ENCODE data around the gene RPS2.
"Not testable (repeated sequence)": the region's sequence is repeated elsewhere in the genome, so short reads cannot be mapped to it uniquely, and the experiment has no call there.

The RPS2 gene

DNA sequence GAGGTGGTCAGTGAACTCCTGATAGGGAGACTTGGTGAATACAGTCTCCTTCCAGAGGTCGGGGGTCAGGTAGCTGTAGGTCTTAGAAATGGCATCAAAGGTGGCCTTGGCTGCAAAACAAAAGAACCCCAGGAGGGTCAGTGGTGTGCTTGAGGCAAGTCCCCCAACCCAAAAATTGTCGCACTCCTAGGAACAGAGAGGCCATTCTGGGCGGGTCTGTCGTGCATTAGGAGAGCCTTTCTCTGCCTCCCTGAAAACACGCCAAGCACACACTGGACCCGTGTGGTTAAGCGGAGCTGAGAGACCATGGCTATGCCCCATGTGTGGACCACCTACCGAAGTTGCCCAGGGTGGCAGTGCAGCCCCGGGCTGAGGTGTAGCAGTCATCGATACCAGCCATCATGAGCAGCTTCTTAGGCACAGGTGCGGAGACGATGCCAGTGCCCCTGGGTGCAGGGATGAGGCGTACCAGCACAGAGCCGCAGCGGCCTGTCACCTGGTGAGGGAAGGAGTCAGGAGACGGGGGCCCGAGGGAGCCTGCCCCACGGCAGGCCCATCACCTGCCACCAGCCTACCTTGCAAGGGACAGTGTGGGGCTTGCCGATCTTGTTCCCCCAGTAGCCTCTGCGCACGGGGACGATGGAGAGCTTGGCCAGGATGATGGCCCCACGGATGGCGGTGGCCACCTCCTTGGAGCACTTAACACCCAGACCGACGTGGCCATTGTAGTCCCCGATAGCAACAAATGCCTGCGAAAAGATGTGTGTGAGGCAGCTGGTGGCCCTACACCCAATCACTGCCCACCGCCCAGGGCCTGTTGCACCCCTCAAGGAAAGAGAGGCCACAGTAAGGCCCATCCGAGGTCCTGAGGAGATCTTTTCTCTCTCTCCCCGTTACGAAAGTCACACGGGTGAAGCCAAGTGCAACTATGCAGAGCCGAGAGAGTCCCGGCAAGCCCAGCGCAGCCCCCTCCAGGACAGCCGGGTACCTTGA, 2.2 kb downstream of the RPS2 start:
- DNase-seq: not testable (repeated sequence)

DNA sequence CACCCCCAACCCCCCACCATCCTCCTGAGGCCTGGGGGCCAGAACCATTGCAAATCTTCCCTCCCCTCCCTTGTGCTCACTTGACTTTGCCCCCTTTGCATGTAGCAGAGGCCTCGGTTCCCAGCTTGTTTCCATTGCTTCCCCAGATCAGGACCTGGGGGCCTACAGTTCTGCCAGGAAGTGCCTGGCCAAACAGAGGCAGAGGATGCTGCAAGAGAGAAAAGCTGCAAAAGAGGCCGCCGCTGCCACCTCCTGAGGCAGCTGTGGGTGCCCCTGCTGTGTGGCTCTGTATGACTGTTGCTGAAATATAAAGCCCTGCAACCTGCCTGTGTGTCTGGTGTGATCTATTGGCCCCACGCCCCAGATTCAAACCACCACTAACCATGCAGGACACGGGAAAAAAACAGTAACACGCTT, 3.0 kb downstream of the RPS2 start:
- no peak for DNase-seq

DNA sequence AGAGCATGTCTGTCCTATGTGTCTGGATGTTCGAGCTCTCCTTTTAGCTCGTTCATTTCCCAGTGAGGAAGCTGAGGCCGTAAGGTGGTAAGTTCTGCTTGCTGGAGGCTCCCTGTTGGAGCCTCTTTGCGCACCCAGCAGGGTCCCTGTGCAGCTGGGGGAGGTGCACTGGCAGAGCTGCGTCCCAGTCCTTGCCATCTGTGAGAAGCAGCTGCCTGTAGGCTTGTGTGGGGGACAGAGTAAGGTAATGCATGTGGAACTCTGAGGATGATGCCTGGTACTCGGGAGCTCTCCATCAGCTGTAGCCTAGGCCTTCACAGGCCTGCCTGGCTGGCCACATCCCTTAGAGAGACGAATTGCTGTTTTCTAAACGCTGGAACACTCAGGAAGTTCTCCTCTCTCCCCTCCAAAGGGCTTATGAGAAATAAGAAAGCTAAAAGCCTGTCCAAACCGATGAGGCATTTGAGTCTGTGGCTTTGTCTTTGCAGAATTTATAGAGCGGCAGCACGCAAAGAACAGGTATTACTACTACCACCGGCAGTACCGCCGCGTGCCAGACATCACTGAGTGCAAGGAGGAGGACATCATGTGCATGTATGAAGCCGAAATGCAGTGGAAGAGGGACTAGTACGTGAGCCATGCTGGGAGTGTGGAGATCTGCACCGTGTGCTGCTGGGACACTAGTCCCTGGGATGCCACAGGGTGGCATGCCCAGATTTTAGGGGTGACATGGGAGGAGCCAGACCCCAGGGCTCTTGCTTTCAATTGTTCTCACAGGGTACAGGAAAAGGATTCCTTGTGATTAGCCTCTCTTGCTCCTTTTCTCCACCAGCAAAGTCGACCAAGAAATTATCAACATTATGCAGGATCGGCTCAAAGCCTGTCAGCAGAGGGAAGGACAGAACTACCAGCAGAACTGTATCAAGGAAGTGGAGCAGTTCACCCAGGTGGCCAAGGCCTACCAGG, 3.7 kb downstream of the RPS2 start:
- peak in 1 of 4 experiments; percentile 35 for DNase-seq

DNA sequence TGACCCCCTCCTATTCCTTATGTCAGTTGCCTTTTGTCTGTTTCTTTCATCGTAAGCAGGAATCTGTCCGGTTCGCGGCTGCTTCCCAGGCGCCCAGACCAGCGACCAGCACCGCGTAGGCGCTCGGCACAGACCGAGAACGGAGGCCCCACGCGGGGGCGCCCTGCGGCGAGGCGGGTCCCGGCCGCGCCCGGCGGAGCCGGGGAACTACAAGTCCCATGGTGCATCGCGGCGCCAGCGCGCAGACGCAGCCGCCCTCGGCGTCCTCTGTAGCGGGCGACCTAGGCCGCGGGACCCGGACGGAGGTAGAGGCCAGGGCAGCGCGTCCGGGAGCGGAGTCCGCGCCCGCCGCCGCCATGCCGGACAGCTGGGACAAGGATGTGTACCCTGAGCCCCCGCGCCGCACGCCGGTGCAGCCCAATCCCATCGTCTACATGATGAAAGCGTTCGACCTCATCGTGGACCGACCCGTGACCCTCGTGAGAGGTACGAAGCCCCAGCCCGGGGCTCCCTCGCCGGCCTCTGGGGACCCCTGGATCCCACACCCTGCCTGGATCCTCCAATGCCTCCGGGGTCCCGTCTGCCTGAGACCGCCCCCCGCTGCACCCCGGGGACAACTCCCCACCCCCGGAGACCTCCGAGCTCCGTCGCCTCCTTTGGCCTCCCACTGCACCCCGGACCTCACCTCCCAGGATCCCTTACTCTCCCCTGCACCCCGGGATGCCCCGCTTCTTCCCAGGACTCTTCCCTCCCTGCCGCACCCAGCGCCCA, 5.2 kb downstream of the RPS2 start, which contains the start of gene NDUFB10:
Gene NDUFB10, plus strand, starts transcription at position 270 of the 771 bp plus-strand sequence. Its CDS starts 87 bp downstream, at position 357.
- DNase-seq: peak; percentile 75 to 92 (median 86)

DNA sequence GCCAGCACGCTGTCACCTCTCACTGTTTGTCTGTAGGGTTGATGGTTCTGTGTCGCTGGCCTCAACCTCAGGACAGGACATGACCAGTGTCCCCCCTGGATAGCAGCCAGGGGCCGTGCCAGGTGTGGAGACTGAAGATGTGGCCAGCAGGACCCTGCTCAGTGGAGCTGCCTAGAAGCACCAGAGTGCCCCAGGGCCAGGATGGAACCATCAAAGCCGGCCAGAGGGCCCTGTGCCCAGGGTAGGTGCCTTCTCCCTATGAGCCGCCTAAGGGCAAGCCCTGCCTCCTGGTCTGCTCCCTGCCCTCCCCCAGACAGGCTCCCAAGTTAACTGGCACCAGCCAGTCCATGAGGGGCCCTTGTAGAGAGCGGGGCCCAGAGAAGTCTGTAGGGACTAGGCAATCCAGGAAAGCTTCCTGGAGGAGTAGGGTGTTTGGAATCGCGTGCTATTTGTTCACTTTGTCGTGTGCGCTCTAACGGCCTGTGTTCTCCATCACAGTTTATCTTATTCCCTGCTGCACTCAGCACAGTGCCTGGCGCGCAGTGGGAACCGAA, 5.8 kb downstream of the RPS2 start:
- DNase-seq: no peak

DNA sequence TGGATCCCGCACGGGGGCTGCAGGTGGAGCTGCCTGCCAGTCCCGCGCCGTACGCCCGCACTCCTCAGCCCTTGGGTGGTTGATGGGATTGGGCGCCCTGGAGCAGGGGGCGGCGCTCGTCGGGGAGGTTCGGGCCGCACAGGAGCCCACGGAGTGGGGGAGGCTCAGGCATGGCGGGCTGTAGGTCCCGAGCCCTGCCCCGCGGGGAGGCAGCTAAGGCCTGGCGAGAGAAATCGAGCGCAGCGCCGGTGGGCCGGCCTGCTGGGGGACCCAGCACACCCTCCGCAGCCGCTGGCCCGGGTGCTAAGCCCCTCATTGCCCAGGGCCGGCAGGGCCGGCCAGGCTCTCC, 6.5 kb downstream of the RPS2 start:
- DNase-seq: not testable (repeated sequence)

DNA sequence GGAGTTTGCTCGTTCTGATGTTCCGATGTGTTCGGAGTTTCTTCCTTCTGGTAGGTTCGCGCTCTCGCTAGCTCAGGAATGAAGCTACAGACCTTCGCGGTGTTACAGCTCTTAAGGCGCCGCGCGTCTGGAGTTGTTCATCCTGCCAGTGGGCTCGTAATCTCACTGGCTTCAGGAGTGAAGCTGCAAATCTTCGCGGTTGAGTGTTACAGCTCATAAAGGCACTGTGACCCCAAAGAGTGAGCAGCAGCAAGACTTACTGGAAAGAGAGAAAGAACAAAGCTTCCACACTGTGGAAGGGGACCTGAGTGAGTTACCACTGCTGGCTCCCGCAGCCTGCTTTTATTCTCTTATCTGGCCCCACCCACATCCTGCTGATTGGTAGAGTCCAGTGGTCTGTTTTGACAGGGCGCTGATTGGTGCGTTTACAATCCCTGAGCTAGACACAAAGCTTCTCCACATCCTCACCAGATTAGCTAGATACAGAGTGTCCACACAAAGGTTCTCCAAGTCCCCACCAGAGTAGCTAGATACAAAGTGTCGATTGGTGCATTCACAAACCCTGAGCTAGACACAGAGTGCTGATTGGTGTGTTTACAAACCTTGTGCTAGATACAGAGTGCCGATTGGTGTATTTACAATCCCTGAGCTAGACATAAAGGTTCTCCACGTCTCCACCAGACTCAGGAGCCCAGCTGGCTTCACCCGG, 7.0 kb downstream of the RPS2 start:
- not testable (repeated sequence) for DNase-seq

DNA sequence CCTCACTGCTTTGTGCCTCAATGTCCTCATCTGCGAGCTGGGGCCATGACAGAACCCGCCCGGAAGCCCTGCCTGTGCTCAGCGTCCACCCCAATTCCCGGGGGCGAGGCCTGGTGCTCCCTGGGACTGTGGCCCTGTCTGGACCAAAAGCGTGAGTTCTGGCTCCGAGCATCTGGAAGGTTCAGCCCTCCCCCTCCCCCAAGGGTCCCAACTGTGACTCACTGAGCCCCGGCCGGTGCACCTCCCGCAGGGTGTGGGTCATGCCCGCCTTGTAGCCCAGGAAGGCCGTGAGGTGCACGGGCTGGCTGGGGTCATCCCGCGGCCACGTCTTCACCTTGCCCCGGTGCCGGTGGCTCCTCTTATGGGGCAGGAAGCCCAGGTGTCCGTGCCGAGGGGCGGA, 10.9 kb downstream of the RPS2 start:
- DNase-seq: no peak

DNA sequence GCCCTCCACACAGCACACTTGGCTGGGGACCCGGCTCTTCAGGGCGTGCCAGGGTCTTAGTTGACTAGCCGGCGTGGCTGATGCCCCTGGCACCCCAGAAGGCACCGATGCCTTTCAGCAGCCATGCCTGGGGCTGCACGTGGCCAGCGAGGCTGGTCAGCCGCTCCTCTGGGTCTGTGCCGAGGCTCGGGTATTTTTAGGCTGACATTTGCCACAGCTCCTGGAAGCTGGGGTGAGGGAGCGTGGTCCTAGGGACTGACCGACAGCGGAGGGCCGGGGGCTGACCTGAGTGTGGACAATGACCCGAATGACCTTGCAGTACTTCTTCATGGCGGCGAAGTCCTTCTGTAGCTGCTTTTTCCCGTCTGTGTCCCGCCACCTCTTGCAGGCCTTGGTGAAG, 14.1 kb downstream of the RPS2 start:
- no peak for DNase-seq

DNA sequence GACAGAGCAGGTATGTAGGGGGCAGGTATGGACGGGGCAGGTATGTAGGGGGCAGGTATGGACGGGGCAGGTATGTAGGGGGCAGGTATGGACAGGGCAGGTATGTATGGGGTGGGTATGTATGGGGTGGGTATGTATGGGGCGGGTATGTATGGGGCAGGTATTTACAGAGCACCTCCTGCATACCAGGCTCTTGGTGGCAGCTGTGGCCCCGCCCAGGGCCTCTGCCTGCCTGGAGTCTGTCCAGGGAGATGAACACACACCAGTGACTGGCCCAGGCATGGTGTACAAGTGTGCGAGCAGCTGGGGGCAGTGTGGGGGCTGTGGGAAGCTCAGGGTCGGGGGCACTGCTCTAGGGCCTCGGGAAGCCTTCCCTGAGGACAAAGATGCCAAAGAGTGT, 14.6 kb downstream of the RPS2 start:
- no peak for DNase-seq

DNA sequence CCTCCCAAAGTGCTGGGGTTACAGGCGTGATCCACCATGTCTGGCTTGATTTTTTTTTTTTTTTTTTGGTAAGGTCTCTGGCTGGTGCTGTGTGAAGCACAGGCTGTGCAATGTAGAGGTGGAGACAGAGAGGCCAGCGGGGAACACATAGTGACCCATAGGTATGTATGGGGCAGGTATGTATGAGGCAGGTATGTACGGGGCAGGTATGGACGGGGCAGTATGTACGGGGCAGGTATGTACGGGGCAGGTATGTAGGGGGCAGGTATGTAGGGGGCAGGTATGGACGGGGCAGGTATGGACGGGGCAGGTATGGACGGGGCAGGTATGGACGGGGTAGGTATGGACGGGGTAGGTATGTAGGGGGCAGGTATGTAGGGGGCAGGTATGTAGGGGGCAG, 15.1 kb downstream of the RPS2 start:
- no peak for DNase-seq

DNA sequence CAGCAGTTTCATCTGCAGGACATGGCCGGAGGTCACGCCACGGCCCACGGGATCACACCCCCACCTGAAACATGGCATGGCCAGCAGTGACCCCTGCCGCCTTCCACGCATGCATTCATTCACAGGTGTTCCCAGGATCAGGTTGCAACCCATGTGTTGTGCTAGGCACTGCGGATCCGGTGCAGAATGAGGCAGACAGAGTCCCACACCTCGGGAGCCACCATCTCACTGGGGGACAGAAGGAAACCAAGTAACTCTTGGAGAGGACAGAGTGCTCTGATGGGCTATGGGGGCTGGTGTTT, 17.3 kb downstream of the RPS2 start:
- DNase-seq: no peak

DNA sequence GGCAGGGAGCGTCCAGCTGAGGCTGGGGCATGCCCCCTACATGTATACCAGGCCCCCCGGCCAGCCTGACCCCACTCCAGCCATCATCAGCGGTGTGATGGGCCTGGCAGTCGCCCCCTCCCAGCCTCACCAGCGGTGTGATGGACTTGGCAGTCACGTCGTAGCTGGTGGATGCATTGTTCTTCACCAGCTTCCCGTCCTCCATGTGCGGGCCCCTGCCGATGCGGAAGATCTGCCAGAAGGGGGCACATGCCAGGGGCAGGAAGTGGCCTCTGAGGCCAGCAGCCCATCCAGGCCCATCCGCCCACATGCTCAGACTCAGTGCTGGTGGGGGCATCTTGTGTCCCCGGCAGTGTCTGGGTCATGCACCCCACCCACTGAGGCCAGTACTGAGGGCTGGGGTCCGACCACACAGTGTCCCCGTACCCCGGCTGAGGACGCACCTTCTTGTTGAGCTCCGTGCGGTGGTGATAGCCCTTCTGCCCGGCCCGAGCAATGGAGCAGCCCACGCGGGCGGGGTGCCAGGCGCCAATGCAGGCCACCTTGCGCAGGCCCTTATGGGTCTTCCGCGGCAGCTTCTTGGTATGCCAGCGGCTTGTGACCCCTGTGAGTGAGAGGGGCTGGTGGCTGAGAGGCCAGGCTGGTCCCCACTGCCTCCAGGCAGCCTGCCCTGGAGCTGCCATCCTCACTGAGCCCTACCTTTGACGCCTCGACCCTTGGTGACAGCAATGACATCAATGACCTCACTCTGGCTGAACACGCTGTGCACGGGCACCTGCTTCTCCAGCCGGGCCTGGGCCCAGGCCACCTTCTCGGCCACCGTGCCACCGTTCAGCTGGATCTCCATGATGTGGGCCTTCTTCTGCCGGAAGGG, 17.9 kb downstream of the RPS2 start:
- no peak for DNase-seq

DNA sequence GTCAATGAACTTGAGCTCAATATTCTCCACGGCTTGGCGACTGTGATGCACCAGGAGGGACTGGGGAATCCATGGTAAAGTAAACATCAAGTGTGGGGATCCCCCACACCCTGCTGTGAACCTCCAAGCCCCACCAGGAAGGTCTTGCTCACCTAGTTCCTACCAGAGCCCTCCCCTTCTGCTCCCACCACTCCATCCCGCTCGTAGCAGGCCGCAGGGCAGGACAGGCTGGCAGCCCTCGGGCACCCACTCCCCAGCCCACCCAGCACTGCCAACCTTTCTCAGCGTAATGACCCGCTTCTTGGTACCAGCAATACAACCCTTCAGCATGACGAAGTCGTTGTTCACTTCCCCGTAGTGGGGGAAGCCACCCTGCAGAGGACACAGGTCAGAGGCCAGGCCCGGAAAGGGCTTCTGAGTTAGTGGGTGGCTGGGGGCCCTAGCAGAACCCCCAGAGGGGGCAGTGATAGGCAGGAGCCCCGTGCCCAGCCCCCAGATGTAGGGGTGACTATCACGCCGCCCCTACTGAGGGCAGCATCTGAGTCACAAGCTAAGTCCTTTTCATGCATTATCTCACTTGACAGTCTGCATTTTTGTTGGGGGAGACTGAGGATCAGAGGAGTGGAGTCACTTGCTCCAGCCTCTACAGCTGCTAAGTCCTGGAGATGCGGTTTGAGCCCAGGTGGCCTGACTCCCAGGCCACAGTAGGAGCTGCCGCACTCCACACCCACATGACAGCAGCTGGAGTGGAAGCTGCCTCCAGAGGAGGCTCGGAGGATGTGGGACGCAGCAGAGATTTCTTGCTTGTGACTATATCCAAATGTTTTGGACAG, 18.9 kb downstream of the RPS2 start:
- DNase-seq: no peak

DNA sequence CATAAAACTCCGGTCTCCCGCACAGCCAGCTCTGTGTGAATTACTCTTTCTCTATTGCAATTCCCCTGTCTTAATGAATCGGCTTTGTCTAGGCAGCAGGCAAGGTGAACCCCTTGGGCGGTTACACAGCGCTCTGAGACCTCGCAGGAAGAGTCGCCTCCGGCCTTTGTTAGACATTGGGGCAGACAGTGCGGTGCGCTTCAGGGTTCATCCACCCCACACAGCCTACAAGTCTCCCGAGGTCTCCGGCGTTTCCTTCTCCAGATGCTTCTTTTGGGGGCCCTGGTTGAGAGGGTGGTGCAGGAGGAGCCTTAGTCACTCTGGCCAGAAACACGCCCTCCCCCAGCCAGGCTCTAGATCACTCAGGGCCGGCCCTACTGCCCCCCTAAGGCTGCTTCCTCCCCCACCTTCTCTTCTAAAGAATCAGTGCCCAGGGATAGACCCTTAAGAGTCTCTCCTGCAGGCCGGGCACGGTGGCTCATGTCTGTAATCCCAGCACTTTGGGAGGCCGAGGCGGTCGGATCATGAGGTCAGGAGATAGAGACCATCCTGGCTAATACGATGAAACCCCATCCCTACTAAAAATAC, 19.9 kb downstream of the RPS2 start:
- DNase-seq: no peak

DNA sequence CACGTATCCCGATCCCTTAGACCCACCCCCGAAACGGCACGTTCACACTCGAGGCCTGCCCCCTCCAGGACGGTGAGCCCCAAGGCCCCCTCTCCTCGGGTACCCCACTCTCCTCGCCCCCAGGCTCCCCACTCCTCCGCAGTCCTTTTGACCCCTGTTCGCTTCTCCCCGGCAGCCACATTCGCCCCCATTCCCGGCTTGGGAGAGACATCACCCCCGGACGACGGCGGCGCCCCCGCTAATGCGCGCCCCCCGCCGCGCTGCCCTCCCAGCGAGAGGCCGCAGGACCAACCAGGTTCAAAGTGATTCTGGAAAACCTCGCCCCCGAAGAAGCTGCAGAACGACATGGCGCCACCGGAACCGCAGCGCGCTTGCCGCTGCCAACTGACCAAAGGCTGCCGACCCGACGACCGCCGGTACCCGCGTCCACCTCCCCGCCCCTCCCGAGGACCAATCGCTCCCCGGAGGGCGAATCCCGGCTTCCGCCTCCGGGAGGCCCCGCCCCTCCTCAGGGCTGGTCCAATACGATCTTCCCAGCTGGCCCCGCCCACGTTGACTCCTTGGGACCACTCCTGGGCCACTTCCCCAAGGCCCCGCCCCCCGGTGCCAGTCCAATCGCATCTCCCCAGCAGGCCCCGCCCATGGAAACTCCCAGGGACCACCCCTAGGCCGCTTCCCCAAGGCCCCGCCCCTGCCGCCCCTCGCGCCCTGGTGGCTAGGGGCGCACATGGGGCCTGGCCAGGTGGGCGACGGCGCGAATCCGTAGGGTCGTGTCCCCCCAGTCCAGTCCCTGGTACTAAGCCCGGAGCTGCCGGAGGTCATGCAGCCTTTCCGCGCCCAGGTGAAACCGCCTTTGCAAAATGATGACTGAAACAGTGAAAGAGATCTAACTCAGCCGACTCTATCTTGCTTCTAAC, 21.6 kb downstream of the RPS2 start, which contains the start of gene MSRB1:
Gene MSRB1, minus strand, starts transcription at position 390 of the 917 bp plus-strand sequence. Its CDS starts 43 bp downstream, at position 347.
- peak; percentile 94 to 99 (median 96) for DNase-seq

DNA sequence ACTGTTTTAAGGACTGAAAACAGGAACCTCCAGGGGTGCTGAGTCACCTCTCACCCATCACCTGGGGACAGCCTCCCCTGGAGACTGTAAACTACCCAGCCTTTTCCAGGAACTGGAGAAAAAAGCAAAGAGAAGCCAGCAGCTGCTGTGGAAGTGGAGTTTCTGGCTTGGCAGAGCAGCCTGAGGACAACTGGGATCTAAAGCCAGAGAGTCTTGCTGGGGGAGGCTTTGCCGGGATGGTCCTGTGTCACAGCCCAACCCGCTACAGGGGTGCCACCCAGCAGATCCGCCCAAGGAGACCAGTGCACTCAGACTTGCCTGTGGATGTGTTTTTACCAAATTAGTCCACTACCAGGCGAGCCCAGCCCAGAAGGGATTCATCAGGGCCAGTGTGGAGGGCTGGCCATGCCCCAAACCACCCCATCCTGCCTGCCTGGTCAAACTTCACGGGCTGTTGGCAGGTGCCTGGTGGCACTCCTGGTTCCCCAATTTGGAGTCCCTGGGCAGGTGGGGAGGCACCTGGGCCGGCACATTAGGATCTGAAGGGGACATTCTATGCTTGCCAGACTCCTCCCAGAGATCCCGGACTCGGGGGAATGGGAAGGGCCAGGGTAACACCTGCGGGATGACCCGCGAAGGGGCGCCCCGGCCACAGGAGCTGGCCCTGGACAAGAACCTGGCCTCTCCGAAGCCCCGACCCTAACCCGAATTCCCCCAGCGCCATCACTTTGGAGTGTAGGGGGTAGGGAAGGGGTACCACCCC, 22.4 kb downstream of the RPS2 start:
- DNase-seq: no peak

Measured in activated naive CD4-positive, alpha-beta T cell (primary cell).